Measurements from ENCODE around the gene PLEKHA8.

The PLEKHA8 gene

GRCh38 chr7:30026229-30027064, 1.8 kb upstream of the PLEKHA8 start, which contains the start of gene FKBP14:
TSS of gene FKBP14 (minus strand) at chr7:30026702. CDS start at chr7:30026508, 194 bp downstream.
- peak; percentile 94 for DNase-seq

GRCh38 chr7:30027065-30027456, 1.2 kb upstream of the PLEKHA8 start:
- peak; percentile 9 for DNase-seq

- DNase-seq, result no peak
These were observed 434 bp upstream of the PLEKHA8 start for GRCh38 chr7:30027740-30028215.

GRCh38 chr7:30028749-30029635, 780 bp downstream of the PLEKHA8 start:
- DNase-seq, result peak; percentile 9

- DNase-seq, result peak; percentile 3
These were observed 1.5 kb downstream of the PLEKHA8 start for GRCh38 chr7:30029696-30030095.

- no peak for DNase-seq
These were observed 4.3 kb downstream of the PLEKHA8 start for GRCh38 chr7:30032310-30033125.

- no peak for DNase-seq
These were observed 6.3 kb downstream of the PLEKHA8 start for GRCh38 chr7:30034501-30034900.

- no peak for DNase-seq
These were observed 8.0 kb downstream of the PLEKHA8 start for GRCh38 chr7:30036220-30036619.

- DNase-seq, result no peak
These were observed 10.2 kb downstream of the PLEKHA8 start for GRCh38 chr7:30038196-30038980.

GRCh38 chr7:30040938-30041337, 12.7 kb downstream of the PLEKHA8 start:
- DNase-seq, result no peak

GRCh38 chr7:30041526-30042269, 13.5 kb downstream of the PLEKHA8 start:
- DNase-seq, result no peak

GRCh38 chr7:30046127-30046770, 18.0 kb downstream of the PLEKHA8 start:
- DNase-seq, result no peak

- no peak for DNase-seq
These were observed 18.9 kb downstream of the PLEKHA8 start for GRCh38 chr7:30047124-30047523.

GRCh38 chr7:30048582-30048981, 20.4 kb downstream of the PLEKHA8 start:
- DNase-seq, result no peak

- no peak for DNase-seq
These were observed 21.0 kb downstream of the PLEKHA8 start for GRCh38 chr7:30049173-30049572.

GRCh38 chr7:30053068-30053467, 24.9 kb downstream of the PLEKHA8 start:
- no peak for DNase-seq

- DNase-seq, result no peak
These were observed 29.5 kb downstream of the PLEKHA8 start for GRCh38 chr7:30057741-30058140.

- peak; percentile 46 for DNase-seq
These were observed 33.6 kb downstream of the PLEKHA8 start for GRCh38 chr7:30061786-30062185.

GRCh38 chr7:30062587-30062986, 34.4 kb downstream of the PLEKHA8 start:
- DNase-seq, result no peak

- DNase-seq, result no peak
These were observed 37.5 kb downstream of the PLEKHA8 start for GRCh38 chr7:30065746-30066145.

- no peak for DNase-seq
These were observed 38.5 kb downstream of the PLEKHA8 start for GRCh38 chr7:30066687-30067086.
